HTR-8/SVneo (cell line): ENCODE results near the gene FILIP1L.
"Not testable (repeated sequence)": the region's sequence is repeated elsewhere in the genome, so short reads cannot be mapped to it uniquely, and the experiment has no call there.

Experiments used
- DNase-seq: peaks from one replicate; pipeline ENCODE4 v3.0.0; 2011; ENCODE audit warnings: low spot score, mixed read lengths; ENCODE audit not compliant: insufficient read length
- FAIRE-seq: peaks from 2 replicates; lab custom pipeline; 2011; peaks lifted over from hg19 to GRCh38; lab: Jason Lieb, UNC

The FILIP1L gene

GRCh38 chr3:100076731-100077529 lies 37.4 kb downstream of the FILIP1L start:
- FAIRE-seq = no peak
- no peak for DNase-seq

GRCh38 chr3:100075851-100076730 lies 38.2 kb downstream of the FILIP1L start:
- DNase-seq (no peak), FAIRE-seq (no peak)

- DNase-seq (no peak), FAIRE-seq (no peak)
These were observed 39.1 kb downstream of the FILIP1L start for GRCh38 chr3:100075196-100075595.

- DNase-seq (peak; percentile 35), FAIRE-seq (no peak)
These were observed 40.5 kb downstream of the FILIP1L start for GRCh38 chr3:100073714-100074307.

GRCh38 chr3:100073049-100073713 lies 41.1 kb downstream of the FILIP1L start:
- DNase-seq = no peak
- FAIRE-seq = no peak

- FAIRE-seq = no peak
These were observed 41.8 kb downstream of the FILIP1L start for GRCh38 chr3:100072326-100073048.

GRCh38 chr3:100069472-100069871 lies 44.8 kb downstream of the FILIP1L start:
- FAIRE-seq = no peak
- no peak for DNase-seq

More at GRCh38 chr3:100072326-100073048, 41.8 kb downstream of the FILIP1L start:
- no peak for DNase-seq

GRCh38 chr3:100068826-100069225 lies 45.5 kb downstream of the FILIP1L start:
- DNase-seq (peak; percentile 70), FAIRE-seq (peak; percentile 98)

GRCh38 chr3:100067589-100067988 lies 46.7 kb downstream of the FILIP1L start:
- no peak for FAIRE-seq
- no peak for DNase-seq

- DNase-seq (no peak), FAIRE-seq (no peak)
These were observed 50.3 kb downstream of the FILIP1L start for GRCh38 chr3:100063929-100064461.

GRCh38 chr3:100062665-100063064 lies 51.6 kb downstream of the FILIP1L start:
- FAIRE-seq (no peak), DNase-seq (no peak)

- DNase-seq (no peak), FAIRE-seq (no peak)
These were observed 53.4 kb downstream of the FILIP1L start for GRCh38 chr3:100060685-100061484.

GRCh38 chr3:100059472-100059871 lies 54.8 kb downstream of the FILIP1L start:
- no peak for FAIRE-seq

GRCh38 chr3:100057716-100058575 lies 56.4 kb downstream of the FILIP1L start:
- DNase-seq (no peak), FAIRE-seq (no peak)

More at GRCh38 chr3:100059472-100059871, 54.8 kb downstream of the FILIP1L start:
- no peak for DNase-seq

GRCh38 chr3:100053951-100054620 lies 60.2 kb downstream of the FILIP1L start:
- FAIRE-seq (no peak), DNase-seq (no peak)

GRCh38 chr3:100051513-100051912 lies 62.8 kb downstream of the FILIP1L start:
- DNase-seq, FAIRE-seq: not testable (repeated sequence)

- no peak for DNase-seq
- no peak for FAIRE-seq
These were observed 66.1 kb downstream of the FILIP1L start for GRCh38 chr3:100048248-100048647.
